KMS-11 (cell line): Measurements from ENCODE around the gene PREB.
A peak's percentile ranks its signal among the peaks of the same experiment; 100 is the strongest.

Source experiments
- H2AFZ ChIP-seq: fragments of 200-600 bp; sonication (generic); 2 replicates; pipeline ENCODE4 v1.6.1; 2016; ENCODE audit warnings: antibody characterized with exemption, mixed run types, low read depth
- H3K27ac ChIP-seq: fragments of 200-600 bp; sonication (generic); 2 replicates; pipeline ENCODE4 v1.6.1; 2016; ENCODE audit warnings: mild to moderate bottlenecking, mixed run types
- H3K27me3 ChIP-seq: fragments of 200-600 bp; sonication (generic); 2 replicates; pipeline ENCODE4 v1.6.1; 2017; ENCODE audit warnings: mild to moderate bottlenecking, low read depth, mixed run types, moderate library complexity; ENCODE audit not compliant: insufficient read depth
- H3K36me3 ChIP-seq: fragments of 200-600 bp; sonication (generic); 2 replicates; pipeline ENCODE4 v1.6.1; 2017; ENCODE audit warnings: mild to moderate bottlenecking, mixed run types; ENCODE audit not compliant: insufficient read depth
- H3K4me1 ChIP-seq: fragments of 200-600 bp; sonication (generic); 2 replicates; pipeline ENCODE4 v1.6.1; 2016; ENCODE audit warnings: mild to moderate bottlenecking, low read depth, mixed run types; ENCODE audit not compliant: poor library complexity, severe bottlenecking
- H3K4me2 ChIP-seq: fragments of 200-600 bp; sonication (generic); 2 replicates; pipeline ENCODE4 v1.7.0; 2016; ENCODE audit warnings: mild to moderate bottlenecking, mixed run types
- H3K4me3 ChIP-seq: fragments of 200-600 bp; sonication (generic); IDR thresholded peaks from 2 replicates; pipeline ENCODE4 v1.6.1; 2017; ENCODE audit warnings: low read depth, low read length, mixed read lengths; ENCODE audit not compliant: insufficient read depth
- H3K79me2 ChIP-seq: fragments of 200-600 bp; sonication (generic); 2 replicates; pipeline ENCODE4 v1.6.1; 2016; ENCODE audit warnings: low read depth, mixed run types; ENCODE audit not compliant: insufficient read depth
- H3K9ac ChIP-seq: fragments of 200-600 bp; sonication (generic); 2 replicates; pipeline ENCODE4 v1.6.1; 2016; ENCODE audit warnings: mild to moderate bottlenecking, mixed run types
- H4K20me1 ChIP-seq: fragments of 200-600 bp; sonication (generic); 2 replicates; pipeline ENCODE4 v1.6.1; 2016; ENCODE audit warnings: mild to moderate bottlenecking, mixed run types; ENCODE audit not compliant: insufficient read depth
- CTCF ChIP-seq: fragments of 200-600 bp; sonication (generic); conservative IDR thresholded peaks from 2 replicates; pipeline ENCODE4 v1.6.1; 2017; ENCODE audit warnings: low read depth, mild to moderate bottlenecking, antibody characterized with exemption, low read length, moderate library complexity, mixed read lengths

The PREB gene

GRCh38 chr2:27087823-27088410 is 46.5 kb downstream of the PREB start:
- H3K27ac ChIP-seq: no peak overlapping the region; the same call in 1 of the 2 replicates
- H3K27me3 ChIP-seq: no peaks in the 10 kb centered on the region
- H3K79me2 ChIP-seq: no peaks in the 10 kb centered on the region
- H3K4me1 ChIP-seq: peaks cover 9% of the 10 kb centered on the region
- no peaks in the 10 kb centered on the region for H4K20me1 ChIP-seq
- H3K9ac ChIP-seq: peak overlapping the region; percentile 60; the same call in 1 of the 2 replicates
- no peaks in the 10 kb centered on the region for H3K36me3 ChIP-seq
- TF ChIP-seq CTCF: no peak
- peak overlapping the region; percentile 75 for H3K4me2 ChIP-seq
- peak overlapping the region; percentile 83; the same call in 1 of the 2 replicates for H2AFZ ChIP-seq
- H3K4me3 ChIP-seq: no peak overlapping the region

- Histone ChIP-seq H3K27ac (peak within 1 kb of the TSS; percentile 78), H3K9ac (peak within 1 kb of the TSS; percentile 76; the same call in 1 of the 2 replicates), H4K20me1 (no peaks in the 10 kb centered on the region), H2AFZ (peak within 1 kb of the TSS; percentile 90), H3K36me3 (no peaks in the 10 kb centered on the region), H3K4me1 (peaks cover 11% of the 10 kb centered on the region), H3K4me2 (peak within 1 kb of the TSS; percentile 75), H3K79me2 (no peaks in the 10 kb centered on the region), H3K4me3 (peak within 1 kb of the TSS; percentile 82), H3K27me3 (no peaks in the 10 kb centered on the region)
- TF ChIP-seq CTCF: no peak
Measured at GRCh38 chr2:27086724-27087593, 47.5 kb downstream of the PREB start, which contains the start of gene KHK. Gene KHK, plus strand, starts transcription at chr2:27086772. Its CDS starts 488 bp downstream, at chr2:27087260.

GRCh38 chr2:27086090-27086723 is 48.2 kb downstream of the PREB start:
- Histone ChIP-seq H3K27ac (peak overlapping the region; percentile 43), H3K4me1 (peaks cover 18% of the 10 kb centered on the region), H3K4me3 (peak overlapping the region; percentile 82), H3K9ac (peak overlapping the region; percentile 76; the same call in 1 of the 2 replicates), H3K36me3 (no peaks in the 10 kb centered on the region), H4K20me1 (no peaks in the 10 kb centered on the region), H3K27me3 (no peaks in the 10 kb centered on the region), H3K79me2 (no peaks in the 10 kb centered on the region), H2AFZ (peak overlapping the region; percentile 90), H3K4me2 (peak overlapping the region; percentile 68)
- TF ChIP-seq CTCF: peak; percentile 50

GRCh38 chr2:27085673-27086089 is 48.8 kb downstream of the PREB start:
- H3K9ac ChIP-seq: peak overlapping the region; percentile 76; the same call in 1 of the 2 replicates
- H3K79me2 ChIP-seq: no peaks in the 10 kb centered on the region
- H2AFZ ChIP-seq: peak overlapping the region; percentile 90
- peak overlapping the region; percentile 68 for H3K4me2 ChIP-seq
- H3K36me3 ChIP-seq: no peaks in the 10 kb centered on the region
- peak overlapping the region; percentile 82 for H3K4me3 ChIP-seq
- no peaks in the 10 kb centered on the region for H3K27me3 ChIP-seq
- H3K4me1 ChIP-seq: peaks cover 18% of the 10 kb centered on the region
- TF ChIP-seq CTCF: no peak
- no peaks in the 10 kb centered on the region for H4K20me1 ChIP-seq
- H3K27ac ChIP-seq: no peak overlapping the region
